Gastroesophageal sphincter (tissue), 3 donors: Measurements from ENCODE around the gene CD209.

Experiments
- EP300 ChIP-seq: sonication (generic); formaldehyde crosslinking; IDR thresholded peaks from one replicate; pipeline ENCODE4 v1.6.1; 2017; ENCODE audit warnings: antibody characterized with exemption, mild to moderate bottlenecking
- POLR2A ChIP-seq, 2 donors: fragments of 450-650 bp; IDR thresholded peaks; one replicate each; pipeline ENCODE4 v1.6.1; 2017; ENCODE audit warnings: antibody characterized with exemption in 2 of 2, mild to moderate bottlenecking in 2 of 2, moderate library complexity in 1 of 2
- POLR2AphosphoS5 ChIP-seq: sonication (generic); formaldehyde crosslinking; IDR thresholded peaks from one replicate; pipeline ENCODE4 v1.6.1; 2017; ENCODE audit warnings: antibody characterized with exemption
- TF ChIP-seq, protein P1 (sequence below), 4 experiments: fragments of 200-600 bp in 2 of 4; fragments of 450-650 bp in 2 of 4; sonication (generic) in 1 of 4; IDR thresholded peaks; one replicate each; pipeline ENCODE4 v1.5.1; 2017 to 2019; ENCODE audit warnings: antibody characterized with exemption in 4 of 4, mild to moderate bottlenecking in 2 of 4, moderate library complexity in 2 of 4

DNA sequence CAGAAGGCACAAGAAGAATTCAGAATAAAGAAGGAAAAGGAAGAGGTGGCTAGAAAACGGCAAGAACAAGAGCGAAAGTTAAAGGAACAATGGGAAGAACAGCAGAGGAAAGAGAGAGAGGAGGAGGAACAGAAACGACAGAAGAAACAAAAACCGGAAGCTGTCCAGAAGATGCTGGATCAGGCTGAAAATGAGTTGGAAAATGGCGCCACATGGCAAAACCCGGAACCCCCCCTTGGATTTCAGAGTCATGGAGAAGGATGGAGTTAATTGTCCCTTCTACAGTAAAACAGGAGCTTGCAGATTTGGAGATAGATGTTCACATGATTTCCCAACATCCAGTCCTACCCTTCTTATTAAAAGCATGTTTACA lies 6.7 kb downstream of the CD209 start:
- TF ChIP-seq, protein P1, sequence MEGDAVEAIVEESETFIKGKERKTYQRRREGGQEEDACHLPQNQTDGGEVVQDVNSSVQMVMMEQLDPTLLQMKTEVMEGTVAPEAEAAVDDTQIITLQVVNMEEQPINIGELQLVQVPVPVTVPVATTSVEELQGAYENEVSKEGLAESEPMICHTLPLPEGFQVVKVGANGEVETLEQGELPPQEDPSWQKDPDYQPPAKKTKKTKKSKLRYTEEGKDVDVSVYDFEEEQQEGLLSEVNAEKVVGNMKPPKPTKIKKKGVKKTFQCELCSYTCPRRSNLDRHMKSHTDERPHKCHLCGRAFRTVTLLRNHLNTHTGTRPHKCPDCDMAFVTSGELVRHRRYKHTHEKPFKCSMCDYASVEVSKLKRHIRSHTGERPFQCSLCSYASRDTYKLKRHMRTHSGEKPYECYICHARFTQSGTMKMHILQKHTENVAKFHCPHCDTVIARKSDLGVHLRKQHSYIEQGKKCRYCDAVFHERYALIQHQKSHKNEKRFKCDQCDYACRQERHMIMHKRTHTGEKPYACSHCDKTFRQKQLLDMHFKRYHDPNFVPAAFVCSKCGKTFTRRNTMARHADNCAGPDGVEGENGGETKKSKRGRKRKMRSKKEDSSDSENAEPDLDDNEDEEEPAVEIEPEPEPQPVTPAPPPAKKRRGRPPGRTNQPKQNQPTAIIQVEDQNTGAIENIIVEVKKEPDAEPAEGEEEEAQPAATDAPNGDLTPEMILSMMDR (IDR thresholded peaks at IDR 0.05): no peak
- TF ChIP-seq POLR2AphosphoS5 (no peak), POLR2A (IDR thresholded peaks at IDR 0.05) (no peak), EP300 (no peak)
